ENCODE data around the gene RPS6KB1.
A peak's percentile ranks its signal among the peaks of the same experiment; 100 is the strongest.
"Not testable (repeated sequence)": the region's sequence is repeated elsewhere in the genome, so short reads cannot be mapped to it uniquely, and the experiment has no call there.

Gene RPS6KB1

GRCh38 chr17:59872351-59872750 lies 20.6 kb upstream of the RPS6KB1 start:
- no peak overlapping the region for H3K4me3 ChIP-seq (ENCODE audit: severe bottlenecking)
- TF ChIP-seq CTCF (IDR thresholded peaks at IDR 0.05; ENCODE audit: poor library complexity, severe bottlenecking): no peak
- no peak overlapping the region for H3K27ac ChIP-seq (ENCODE audit: poor library complexity, severe bottlenecking)
- peaks cover 22% of the 10 kb centered on the region for H3K36me3 ChIP-seq (ENCODE audit: low read depth)
- no peak for DNase-seq (ENCODE audit: low spot score)
- no peaks in the 10 kb centered on the region for H3K27me3 ChIP-seq (ENCODE audit: insufficient read depth, poor library complexity, severe bottlenecking)
- no peak for ATAC-seq (ENCODE audit: low read depth)
- no peaks in the 10 kb centered on the region for H3K4me1 ChIP-seq (ENCODE audit: insufficient read depth, poor library complexity, severe bottlenecking)
- no peaks in the 10 kb centered on the region for H3K9me3 ChIP-seq (ENCODE audit: severe bottlenecking)

GRCh38 chr17:59873414-59873813 lies 19.5 kb upstream of the RPS6KB1 start:
- H3K4me1 ChIP-seq (ENCODE audit: insufficient read depth, poor library complexity, severe bottlenecking); H3K27ac ChIP-seq (ENCODE audit: poor library complexity, severe bottlenecking); H3K4me3 ChIP-seq (ENCODE audit: severe bottlenecking); H3K9me3 ChIP-seq (ENCODE audit: severe bottlenecking); H3K27me3 ChIP-seq (ENCODE audit: insufficient read depth, poor library complexity, severe bottlenecking); ATAC-seq (ENCODE audit: low read depth): not testable (repeated sequence)
- peak; percentile 7 for DNase-seq (ENCODE audit: low spot score)
- peaks cover 30% of the 10 kb centered on the region for H3K36me3 ChIP-seq (ENCODE audit: low read depth)

- no peaks in the 10 kb centered on the region for H3K4me1 ChIP-seq (ENCODE audit: insufficient read depth, poor library complexity, severe bottlenecking)
- TF ChIP-seq CTCF (IDR thresholded peaks at IDR 0.05; ENCODE audit: poor library complexity, severe bottlenecking): no peak
- no peak for ATAC-seq (ENCODE audit: low read depth)
- H3K36me3 ChIP-seq (ENCODE audit: low read depth): peaks cover 35% of the 10 kb centered on the region
- no peaks in the 10 kb centered on the region for H3K9me3 ChIP-seq (ENCODE audit: severe bottlenecking)
- H3K27me3 ChIP-seq (ENCODE audit: insufficient read depth, poor library complexity, severe bottlenecking): no peaks in the 10 kb centered on the region
- DNase-seq (ENCODE audit: low spot score): no peak
- H3K4me3 ChIP-seq (ENCODE audit: severe bottlenecking): no peak overlapping the region
- no peak overlapping the region for H3K27ac ChIP-seq (ENCODE audit: poor library complexity, severe bottlenecking)
Observed at GRCh38 chr17:59874376-59874775, 18.5 kb upstream of the RPS6KB1 start.

GRCh38 chr17:59876107-59876506 lies 16.8 kb upstream of the RPS6KB1 start:
- Histone ChIP-seq H3K4me3 (ENCODE audit: severe bottlenecking) (no peak overlapping the region), H3K9me3 (ENCODE audit: severe bottlenecking) (no peaks in the 10 kb centered on the region), H3K27ac (ENCODE audit: poor library complexity, severe bottlenecking) (no peak overlapping the region), H3K36me3 (ENCODE audit: low read depth) (peaks cover 44% of the 10 kb centered on the region), H3K27me3 (ENCODE audit: insufficient read depth, poor library complexity, severe bottlenecking) (no peaks in the 10 kb centered on the region), H3K4me1 (ENCODE audit: insufficient read depth, poor library complexity, severe bottlenecking) (no peaks in the 10 kb centered on the region)
- ATAC-seq (ENCODE audit: low read depth) (no peak), DNase-seq (ENCODE audit: low spot score) (peak; percentile 7)
- no peak for TF ChIP-seq CTCF (IDR thresholded peaks at IDR 0.05; ENCODE audit: poor library complexity, severe bottlenecking)

GRCh38 chr17:59877965-59878364 lies 15.0 kb upstream of the RPS6KB1 start:
- H3K27ac ChIP-seq (ENCODE audit: poor library complexity, severe bottlenecking): no peak overlapping the region
- no peak overlapping the region for H3K4me3 ChIP-seq (ENCODE audit: severe bottlenecking)
- peaks cover 42% of the 10 kb centered on the region for H3K36me3 ChIP-seq (ENCODE audit: low read depth)
- ATAC-seq (ENCODE audit: low read depth) (no peak), DNase-seq (ENCODE audit: low spot score) (no peak)
- no peak for TF ChIP-seq CTCF (IDR thresholded peaks at IDR 0.05; ENCODE audit: poor library complexity, severe bottlenecking)
- no peaks in the 10 kb centered on the region for H3K9me3 ChIP-seq (ENCODE audit: severe bottlenecking)
- H3K27me3 ChIP-seq (ENCODE audit: insufficient read depth, poor library complexity, severe bottlenecking): no peaks in the 10 kb centered on the region
- H3K4me1 ChIP-seq (ENCODE audit: insufficient read depth, poor library complexity, severe bottlenecking): no peaks in the 10 kb centered on the region
